Body of pancreas (tissue), 4 donors: ENCODE data around the gene CPN1. TPM values are rescaled to one million over a fixed set of nuclear protein-coding genes. Genes with fewer than 3 reads are reported as not detected.

ENCODE experiments used
- ATAC-seq: fragments of 150-250 bp; one replicate; pipeline ENCODE4 v1.9.1; 2016
- DNase-seq, 4 donors: peaks; one replicate each; pipeline ENCODE4 v3.0.0-alpha.2; 2019
- H3K27ac ChIP-seq, 4 donors: fragments of 200-600 bp; sonication (generic); 1 replicate in 3 of 4; 2 replicates in 1 of 4; pipeline versions ENCODE4 v1.5.1 to v1.6.1; 2016 to 2019; ENCODE audit warnings: mild to moderate bottlenecking in 1 of 4, mixed read lengths in 1 of 4, moderate library complexity in 1 of 4
- H3K27me3 ChIP-seq, 2 donors: fragments of 200-600 bp; sonication (generic); one replicate each; pipeline ENCODE4 v1.6.0; 2016; ENCODE audit warnings: mild to moderate bottlenecking in 1 of 2
- H3K36me3 ChIP-seq, 2 donors: fragments of 200-600 bp; sonication (generic); replicated peaks in 1 of 2; 2 replicates each; pipeline ENCODE4 v1.5.1; 2016; ENCODE audit warnings: low read depth in 2 of 2; ENCODE audit not compliant: insufficient read depth in 1 of 2
- H3K4me1 ChIP-seq: fragments of 200-600 bp; sonication (generic); one replicate; pipeline ENCODE4 v1.6.0; 2016
- H3K4me3 ChIP-seq, 2 donors: fragments of 200-600 bp; sonication (generic); 1 replicate in 1 of 2; 2 replicates in 1 of 2; pipeline ENCODE4 v1.5.1; 2016 to 2019
- H3K9me3 ChIP-seq, 3 donors: fragments of 200-600 bp; sonication (generic); 1 replicate in 2 of 3; 2 replicates in 1 of 3; pipeline ENCODE4 v1.5.1; 2016
- POLR2A ChIP-seq, 3 donors: fragments of 450-650 bp; IDR thresholded peaks; one replicate each; pipeline ENCODE4 v1.6.1; 2016; ENCODE audit warnings: antibody characterized with exemption in 3 of 3, mild to moderate bottlenecking in 2 of 3
- WGBS, 2 donors: methylation state at CpG; one replicate each; pipeline ENCODE4 v1.1.5; 2017; 5-methylcytosine and 5-hydroxymethylcytosine counted together
- intact Hi-C: fragments of 100-400 bp; cut with DNase I; formaldehyde crosslinking; loops from one replicate; pipeline ENCODE4 v1.15.1; 2023
- total RNA-seq, 2 donors: library from RNA; depleted of rRNA; stranded (reverse); fragments of >200 nt; gene quantifications; one replicate each; pipeline ENCODE4 v1.1.0, GENCODE V29; 2016
- TF ChIP-seq, protein P1 (sequence below), 7 experiments: fragments of 450-650 bp in 4 of 7; fragments of 200-600 bp in 3 of 7; sonication (generic) in 3 of 7; IDR thresholded peaks; one replicate each; pipeline ENCODE4 v1.5.1; 2016 to 2019; ENCODE audit warnings: antibody characterized with exemption in 7 of 7

The CPN1 gene
- total RNA-seq, 2 donors from 2014 or later: not detected

DNA sequence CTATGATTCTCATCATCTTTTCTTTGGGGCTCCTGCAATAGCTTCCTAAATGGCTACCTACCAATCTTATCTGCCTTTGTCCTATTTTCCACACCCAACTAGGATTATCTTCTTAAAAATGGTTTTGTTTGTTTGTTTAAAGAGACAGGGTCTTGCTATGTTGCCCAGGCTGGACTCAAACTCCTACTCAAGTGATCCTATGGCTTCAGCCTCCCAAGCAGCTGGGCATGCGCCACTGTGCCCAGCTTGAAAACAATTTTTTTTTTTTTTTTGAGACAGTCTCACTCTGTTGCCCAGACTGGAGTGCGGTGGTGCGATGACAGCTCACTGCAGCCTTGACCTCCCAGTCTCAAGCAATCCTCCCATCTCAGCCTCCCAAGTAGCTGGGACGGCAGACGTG lies 86.9 kb downstream of the CPN1 start:
- ATAC-seq (no peak), DNase-seq (no peak)
- H3K36me3 ChIP-seq: no peaks in the 10 kb centered on the region
- peaks cover 11% of the 10 kb centered on the region for H3K4me1 ChIP-seq
- 99 to 100% methylated on average over 4 to 5 of the region's 5 CpGs for WGBS, 2 donors
- H3K27ac ChIP-seq: no peak overlapping the region
- intact Hi-C loops: no loop called here
- TF ChIP-seq POLR2A (IDR thresholded peaks at IDR 0.05): no peak
- TF ChIP-seq, protein P1, sequence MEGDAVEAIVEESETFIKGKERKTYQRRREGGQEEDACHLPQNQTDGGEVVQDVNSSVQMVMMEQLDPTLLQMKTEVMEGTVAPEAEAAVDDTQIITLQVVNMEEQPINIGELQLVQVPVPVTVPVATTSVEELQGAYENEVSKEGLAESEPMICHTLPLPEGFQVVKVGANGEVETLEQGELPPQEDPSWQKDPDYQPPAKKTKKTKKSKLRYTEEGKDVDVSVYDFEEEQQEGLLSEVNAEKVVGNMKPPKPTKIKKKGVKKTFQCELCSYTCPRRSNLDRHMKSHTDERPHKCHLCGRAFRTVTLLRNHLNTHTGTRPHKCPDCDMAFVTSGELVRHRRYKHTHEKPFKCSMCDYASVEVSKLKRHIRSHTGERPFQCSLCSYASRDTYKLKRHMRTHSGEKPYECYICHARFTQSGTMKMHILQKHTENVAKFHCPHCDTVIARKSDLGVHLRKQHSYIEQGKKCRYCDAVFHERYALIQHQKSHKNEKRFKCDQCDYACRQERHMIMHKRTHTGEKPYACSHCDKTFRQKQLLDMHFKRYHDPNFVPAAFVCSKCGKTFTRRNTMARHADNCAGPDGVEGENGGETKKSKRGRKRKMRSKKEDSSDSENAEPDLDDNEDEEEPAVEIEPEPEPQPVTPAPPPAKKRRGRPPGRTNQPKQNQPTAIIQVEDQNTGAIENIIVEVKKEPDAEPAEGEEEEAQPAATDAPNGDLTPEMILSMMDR (IDR thresholded peaks at IDR 0.05): no peak
- H3K27me3 ChIP-seq: no peaks in the 10 kb centered on the region
- H3K4me3 ChIP-seq: no peak overlapping the region
- no peaks in the 10 kb centered on the region for H3K9me3 ChIP-seq

DNA sequence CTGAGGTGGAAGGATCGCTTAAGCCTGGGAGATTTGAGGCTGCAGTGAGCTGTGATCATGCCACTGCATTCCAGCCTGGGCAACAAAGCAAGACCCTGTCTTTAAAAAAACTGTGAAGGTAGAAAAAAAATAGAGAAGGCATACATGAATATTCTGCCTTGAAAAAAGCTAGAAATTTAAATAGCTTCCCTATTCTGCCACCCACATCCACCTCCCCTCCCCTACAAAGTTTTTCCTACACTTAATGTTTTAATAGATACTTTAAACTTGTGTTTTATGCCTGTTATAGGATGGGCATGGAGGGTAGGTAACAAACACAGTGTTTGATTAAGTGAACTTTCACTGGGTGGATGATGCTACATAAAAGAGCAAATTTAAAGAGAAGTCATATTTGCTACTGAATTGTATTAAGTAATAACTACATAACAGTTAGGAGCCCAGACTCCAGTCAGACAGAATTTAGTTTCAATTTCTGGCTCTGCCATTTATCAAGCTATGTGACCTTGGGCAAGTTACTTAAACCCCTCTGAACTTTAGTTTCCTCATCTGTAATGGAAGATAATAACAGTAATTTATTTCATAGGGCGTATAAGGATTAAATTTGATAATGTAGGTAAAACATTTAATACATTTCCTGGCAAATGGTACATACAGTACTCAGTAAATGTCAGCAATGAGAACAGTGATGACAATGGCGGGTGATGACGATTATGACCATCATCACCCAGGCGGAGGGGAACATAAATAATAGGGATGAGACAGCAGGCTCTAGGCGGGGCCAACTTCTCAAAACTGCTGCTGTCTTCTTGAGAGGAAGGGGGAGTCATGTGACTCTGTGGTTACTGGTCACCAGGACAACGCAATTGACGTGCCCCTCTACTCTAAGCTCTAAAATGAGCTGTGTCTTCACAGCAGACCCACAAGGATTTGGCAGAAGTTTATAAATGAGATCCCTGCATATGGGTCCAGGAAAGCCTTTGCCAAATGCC lies 87.7 kb downstream of the CPN1 start:
- Histone ChIP-seq H3K36me3 (no peaks in the 10 kb centered on the region), H3K4me3 (no peak overlapping the region), H3K27ac (peak overlapping the region in 1 of 4 donors; percentile 59), H3K27me3 (no peaks in the 10 kb centered on the region), H3K9me3 (no peaks in the 10 kb centered on the region), H3K4me1 (peaks cover 11% of the 10 kb centered on the region)
- ATAC-seq (no peak), DNase-seq (peak in 3 of 4 donors; percentile 20 to 79 (median 34))
- TF ChIP-seq POLR2A (IDR thresholded peaks at IDR 0.05): no peak
- TF ChIP-seq, protein P1 (IDR thresholded peaks at IDR 0.05): no peak
- 69 to 88% methylated on average over 8 of the region's 8 CpGs for WGBS, 2 donors
- intact Hi-C loops: no loop called here

Other genes starting within 250 kb of the CPN1 start
- 10 to 100 TPM; 11.5 to 19.2 TPM for gene DNMBP, start 71.9 kb downstream of the CPN1 start, total RNA-seq
- 10 to 100 TPM in 1 of 2 donors, 1 to 10 TPM in 1; 3.6 to 14.3 TPM for gene ERLIN1, start 104.2 kb upstream of the CPN1 start, total RNA-seq
- 10 to 100 TPM in 1 of 2 donors, 1 to 10 TPM in 1; 8.6 to 13.7 TPM for gene CHUK, start 147.7 kb upstream of the CPN1 start, total RNA-seq
- 10 to 100 TPM in 1 of 2 donors, 1 to 10 TPM in 1; 5.6 to 10.1 TPM for gene CWF19L1, start 185.8 kb upstream of the CPN1 start, total RNA-seq
- 10 to 100 TPM in 1 of 2 donors, 1 to 10 TPM in 1; 4.3 to 16.1 TPM for gene BLOC1S2, start 204.8 kb upstream of the CPN1 start, total RNA-seq
- gene PKD2L1, start 248.4 kb upstream of the CPN1 start, total RNA-seq: not detected